GM20431 (cell line): ENCODE measurements around the gene XCL1.
"Not testable (repeated sequence)": the region's sequence is repeated elsewhere in the genome, so short reads cannot be mapped to it uniquely, and the experiment has no call there.

Experiments
- in situ Hi-C: fragments of 300-500 bp; cut with MseI, MboI; formaldehyde crosslinking; loops from one replicate; pipeline ENCODE4 v1.15.0; 2020; ENCODE audit warnings: low sequenced_read_pairs; ENCODE audit not compliant: unreplicated experiment

XCL1 gene, protein sequence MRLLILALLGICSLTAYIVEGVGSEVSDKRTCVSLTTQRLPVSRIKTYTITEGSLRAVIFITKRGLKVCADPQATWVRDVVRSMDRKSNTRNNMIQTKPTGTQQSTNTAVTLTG

GRCh38 chr1:168576245-168576688 lies at the start of gene XCL1:
XCL1 (plus strand) TSS chr1:168576605; CDS start chr1:168576638, 33 bp downstream.
- in situ Hi-C loops, result loop anchor here (25.0 kb wide), 1 partner anchor 239 kb away; no protein-coding TSS in a partner anchor

GRCh38 chr1:168529518-168529917 lies 46.9 kb upstream of the XCL1 start:
- in situ Hi-C loops, result no loop called here

GRCh38 chr1:168531615-168532345 lies 44.6 kb upstream of the XCL1 start:
- in situ Hi-C loops, result no loop called here

GRCh38 chr1:168535536-168535935 lies 40.9 kb upstream of the XCL1 start:
- in situ Hi-C loops, result no loop called here

GRCh38 chr1:168540798-168541197 lies 35.6 kb upstream of the XCL1 start:
- in situ Hi-C loops, result not testable (repeated sequence)

DNA sequence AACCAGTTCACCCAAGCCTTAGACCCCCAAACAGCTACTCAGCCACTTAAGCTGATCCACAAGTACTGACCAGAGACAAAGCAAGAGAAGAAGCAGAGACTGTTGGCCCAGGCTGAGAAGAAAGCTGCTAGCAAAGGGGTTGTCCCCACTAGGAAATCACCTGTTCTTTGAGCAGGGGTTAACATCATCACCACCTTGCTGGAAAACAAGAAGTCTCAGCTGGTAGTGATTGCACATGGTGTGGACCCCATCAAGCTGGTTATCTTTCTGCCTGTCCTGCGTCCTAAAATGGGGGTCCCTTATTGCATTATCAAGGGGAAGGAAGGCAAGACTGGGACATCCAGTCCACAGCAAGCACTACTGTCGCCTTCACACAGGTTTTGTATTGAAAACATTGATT lies 33.4 kb upstream of the XCL1 start:
- in situ Hi-C loops, result not testable (repeated sequence)

DNA sequence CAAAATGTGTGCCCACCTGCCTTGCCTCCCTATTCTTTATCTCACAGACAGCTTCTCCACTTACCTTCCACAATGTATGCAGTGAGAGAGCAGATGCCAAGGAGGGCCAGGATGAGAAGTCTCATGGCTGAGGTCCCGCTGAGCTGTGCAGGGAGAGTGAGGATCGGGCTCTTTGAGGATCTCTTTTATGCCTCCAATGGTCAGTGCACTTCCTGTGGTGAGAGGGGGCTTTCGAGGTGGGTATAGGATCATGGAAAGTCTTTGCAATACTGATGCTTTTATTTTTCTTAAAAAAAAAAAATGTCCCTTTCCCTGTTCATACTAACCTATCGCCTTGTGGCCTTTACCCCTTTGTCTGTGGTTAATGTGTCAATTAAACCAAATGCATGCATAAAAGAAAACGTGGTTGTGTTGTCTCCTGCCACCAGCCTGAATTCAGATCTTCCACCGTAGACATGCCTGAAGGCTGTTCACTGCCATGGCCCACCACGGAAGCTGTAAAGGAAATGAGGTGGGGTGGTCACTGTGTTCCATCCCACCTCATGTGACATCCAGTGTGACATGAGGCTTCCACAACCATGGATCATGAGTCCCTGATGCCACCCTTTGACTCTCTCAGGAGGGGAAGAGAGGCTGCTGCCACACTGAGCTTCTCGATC lies 32.4 kb upstream of the XCL1 start, which contains the start of gene XCL2:
Gene XCL2 (minus strand): TSS at position 158 of the 659 bp plus-strand sequence. CDS start 33 bp downstream, at position 125.
- in situ Hi-C loops, result not testable (repeated sequence)

DNA sequence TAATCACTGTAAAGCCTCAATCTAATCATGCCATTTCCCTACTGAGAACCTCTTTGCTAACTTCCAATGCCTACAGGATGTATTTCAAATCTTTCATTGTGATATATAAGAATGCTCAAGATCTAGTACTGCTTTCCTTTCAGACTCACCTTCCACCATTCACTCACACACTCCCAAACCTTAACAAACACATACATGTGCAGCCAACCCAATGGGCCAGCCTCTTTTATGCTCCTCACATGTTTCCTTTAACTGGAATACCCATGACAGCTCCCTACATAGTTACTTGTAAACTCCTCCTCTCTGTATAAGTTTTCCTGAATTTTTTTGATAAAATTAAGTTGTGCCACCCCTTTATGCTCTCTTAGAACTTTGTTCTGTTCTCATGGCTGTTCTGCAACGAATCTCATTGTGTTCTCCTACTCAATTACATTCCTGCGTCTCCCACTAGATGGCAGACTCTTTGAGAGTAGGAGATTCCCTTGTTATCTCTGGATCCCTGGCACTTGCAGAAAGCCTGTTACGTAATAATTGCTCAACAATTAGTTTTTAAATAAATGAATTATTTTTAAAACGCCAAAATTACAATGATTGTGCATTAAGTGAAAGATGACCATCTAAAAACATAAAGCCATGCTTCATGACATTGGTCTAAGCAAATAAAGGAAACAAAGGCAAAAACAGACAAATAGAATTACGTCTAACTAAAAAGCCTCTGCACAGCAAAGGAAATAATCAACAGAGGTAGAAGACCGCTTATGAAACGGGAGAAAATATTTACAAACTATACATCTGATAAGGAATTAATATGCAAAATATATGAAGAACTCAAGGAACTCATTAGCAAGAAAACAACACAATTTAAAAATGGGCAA lies 30.5 kb upstream of the XCL1 start:
- in situ Hi-C loops, result not testable (repeated sequence)

- in situ Hi-C loops, result not testable (repeated sequence)
Measured at GRCh38 chr1:168546553-168546895, 29.9 kb upstream of the XCL1 start.

GRCh38 chr1:168550971-168551370 lies 25.4 kb upstream of the XCL1 start:
- in situ Hi-C loops, result no loop called here

DNA sequence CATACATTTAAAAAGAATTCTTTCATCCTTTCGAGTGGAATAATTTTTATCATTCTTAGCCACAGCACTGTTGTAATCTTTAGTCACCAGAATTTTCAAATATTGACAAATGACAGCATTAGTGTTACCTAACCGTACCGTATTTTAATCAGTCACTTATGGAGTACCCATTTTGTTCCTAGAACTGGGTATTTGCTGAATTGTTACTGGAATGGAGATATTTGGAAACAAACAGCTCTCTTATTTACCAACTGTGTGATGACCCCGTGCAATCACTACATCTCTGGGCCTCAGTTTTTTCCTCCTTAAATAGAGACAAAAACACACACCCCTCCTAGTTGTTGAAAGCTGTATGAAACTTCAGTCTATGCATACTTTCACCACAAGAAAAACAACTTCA lies 24.7 kb upstream of the XCL1 start:
- in situ Hi-C loops, result no loop called here

DNA sequence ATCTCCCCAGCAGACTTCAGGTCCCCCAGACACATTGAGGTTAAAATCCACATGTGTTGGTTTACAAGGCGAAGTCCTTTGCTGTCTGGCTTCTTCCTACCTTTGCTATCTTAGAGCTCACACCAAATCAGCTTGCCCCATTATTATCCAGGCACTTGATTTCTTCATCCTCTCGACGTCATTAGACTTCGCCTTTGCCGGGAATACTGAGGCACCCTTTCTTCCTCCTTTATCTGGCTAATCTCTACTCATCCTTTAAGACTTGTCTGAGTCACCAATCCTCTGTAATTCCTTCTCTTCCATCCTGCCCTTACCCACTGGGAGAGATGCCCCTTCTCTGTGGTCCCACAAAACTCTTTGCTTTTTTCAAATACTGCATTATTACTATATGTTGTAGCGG lies 23.4 kb upstream of the XCL1 start:
- in situ Hi-C loops, result no loop called here

GRCh38 chr1:168553680-168554553 lies 22.5 kb upstream of the XCL1 start:
- in situ Hi-C loops, result no loop called here

DNA sequence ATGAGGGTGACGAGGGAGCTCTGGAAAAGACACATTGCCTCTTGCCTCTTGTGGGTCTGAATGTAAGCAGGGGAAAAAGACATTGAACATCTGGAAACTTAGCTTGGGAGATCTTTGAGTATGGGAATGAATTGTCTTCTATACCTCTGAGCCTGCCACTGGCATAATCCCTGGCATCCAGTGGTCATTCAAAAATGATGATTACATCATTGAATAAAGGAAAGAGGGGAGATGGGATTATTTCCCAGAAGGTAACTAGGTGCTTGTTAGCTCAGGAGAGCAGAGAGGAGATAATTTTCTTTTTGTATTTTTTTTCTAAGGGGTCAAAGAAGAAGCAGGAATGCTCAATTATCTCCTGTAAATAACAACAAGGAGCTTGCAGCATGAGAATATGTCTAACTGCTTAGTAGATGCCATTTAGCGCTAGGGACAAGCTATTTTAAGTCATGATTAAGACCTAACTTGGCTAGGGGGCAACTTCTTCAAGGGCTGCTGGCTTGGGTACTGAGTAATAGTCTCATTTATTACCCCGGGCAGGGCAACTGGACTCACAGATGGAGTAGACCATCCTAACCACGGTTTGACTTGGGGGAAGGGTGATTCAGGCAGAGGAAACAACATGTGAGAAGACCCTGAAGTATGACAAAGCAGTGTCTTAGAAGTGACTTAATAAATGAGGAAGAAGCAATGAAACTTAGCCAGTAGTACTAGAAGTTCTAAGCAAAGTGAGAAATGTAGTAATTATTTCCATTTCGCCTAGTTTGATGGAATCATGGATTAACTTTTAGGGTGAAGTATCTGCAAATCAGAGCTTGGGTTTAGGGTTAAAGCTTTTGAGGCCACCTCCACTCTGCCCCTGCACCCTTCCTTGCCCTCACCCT lies 21.6 kb upstream of the XCL1 start:
- in situ Hi-C loops, result no loop called here

DNA sequence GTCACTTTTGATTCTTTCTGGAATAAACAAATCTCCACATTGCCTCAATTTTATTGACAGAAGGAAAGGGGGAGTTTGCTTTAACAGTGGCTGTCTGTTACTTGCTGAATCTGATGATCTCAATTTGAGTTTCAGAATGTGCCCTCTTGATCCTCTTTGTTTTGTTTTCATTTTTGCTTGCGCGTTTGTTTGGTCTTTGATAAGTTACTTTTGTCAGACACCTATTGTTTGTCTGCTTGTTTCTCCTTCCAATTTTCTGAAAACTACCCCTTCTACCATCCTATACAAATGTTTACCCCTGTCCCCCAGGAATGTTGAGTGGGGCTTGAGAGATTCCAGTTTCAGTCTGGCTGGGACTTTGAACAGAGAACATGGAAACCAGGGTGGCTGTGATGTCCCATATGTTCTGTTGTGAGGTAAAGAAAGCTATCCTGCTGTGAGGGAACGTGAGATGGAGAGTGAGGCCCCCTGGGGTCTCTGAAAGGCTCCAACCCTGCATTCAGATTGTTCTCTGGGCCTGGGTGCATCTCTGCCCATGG lies 20.8 kb upstream of the XCL1 start:
- in situ Hi-C loops, result no loop called here

DNA sequence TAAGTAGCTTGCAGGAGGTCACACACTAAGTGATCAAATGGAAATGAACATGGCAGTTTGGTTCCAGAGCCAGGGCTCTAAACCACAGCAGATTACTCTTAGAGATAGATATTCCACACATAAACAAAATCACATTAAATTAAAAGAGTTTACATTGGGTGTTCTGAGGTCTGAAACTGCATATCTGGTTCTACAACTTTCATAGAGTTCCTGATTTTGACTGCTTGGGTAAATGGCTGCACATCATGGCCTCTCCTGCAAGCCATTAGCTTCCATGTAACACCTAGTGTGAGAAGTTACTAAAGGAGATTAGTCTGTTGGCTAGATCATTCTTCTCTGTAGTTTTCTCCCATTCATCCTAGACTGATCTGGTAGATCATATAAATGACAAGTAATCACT lies 19.8 kb upstream of the XCL1 start:
- in situ Hi-C loops, result no loop called here

- in situ Hi-C loops, result loop anchor here (10.0 kb wide), 1 partner anchor 116 kb away; no protein-coding TSS in a partner anchor
Measured at GRCh38 chr1:168560370-168560769, 16.0 kb upstream of the XCL1 start.

- in situ Hi-C loops, result loop anchor here (10.0 kb wide), 1 partner anchor 117 kb away; no protein-coding TSS in a partner anchor
Measured at GRCh38 chr1:168561989-168562388, 14.4 kb upstream of the XCL1 start.
